ENCODE results near the gene OBP2B.
"Not testable (repeated sequence)": the region's sequence is repeated elsewhere in the genome, so short reads cannot be mapped to it uniquely, and the experiment has no call there.

The OBP2B gene

DNA sequence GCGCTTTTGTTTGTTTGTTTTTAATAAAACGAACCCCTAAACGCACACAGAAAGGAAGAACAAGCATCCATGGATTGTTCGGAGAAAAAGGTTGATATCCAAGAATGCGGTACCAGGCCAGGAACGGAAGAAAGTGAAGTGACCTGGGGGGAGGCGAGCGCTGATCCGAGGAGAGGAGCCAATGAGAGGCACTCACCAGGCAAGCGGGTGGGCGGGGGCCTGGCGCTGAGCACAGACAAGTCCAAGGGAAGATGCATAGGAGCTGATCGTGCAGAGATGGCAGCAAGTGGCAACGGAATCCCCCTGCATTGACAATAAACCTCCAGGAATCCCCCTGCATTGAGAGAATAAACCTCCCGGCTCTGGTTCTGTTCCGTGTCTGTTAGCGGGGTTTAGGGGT is 8.4 kb downstream of the OBP2B start:
- no peak for DNase-seq

DNA sequence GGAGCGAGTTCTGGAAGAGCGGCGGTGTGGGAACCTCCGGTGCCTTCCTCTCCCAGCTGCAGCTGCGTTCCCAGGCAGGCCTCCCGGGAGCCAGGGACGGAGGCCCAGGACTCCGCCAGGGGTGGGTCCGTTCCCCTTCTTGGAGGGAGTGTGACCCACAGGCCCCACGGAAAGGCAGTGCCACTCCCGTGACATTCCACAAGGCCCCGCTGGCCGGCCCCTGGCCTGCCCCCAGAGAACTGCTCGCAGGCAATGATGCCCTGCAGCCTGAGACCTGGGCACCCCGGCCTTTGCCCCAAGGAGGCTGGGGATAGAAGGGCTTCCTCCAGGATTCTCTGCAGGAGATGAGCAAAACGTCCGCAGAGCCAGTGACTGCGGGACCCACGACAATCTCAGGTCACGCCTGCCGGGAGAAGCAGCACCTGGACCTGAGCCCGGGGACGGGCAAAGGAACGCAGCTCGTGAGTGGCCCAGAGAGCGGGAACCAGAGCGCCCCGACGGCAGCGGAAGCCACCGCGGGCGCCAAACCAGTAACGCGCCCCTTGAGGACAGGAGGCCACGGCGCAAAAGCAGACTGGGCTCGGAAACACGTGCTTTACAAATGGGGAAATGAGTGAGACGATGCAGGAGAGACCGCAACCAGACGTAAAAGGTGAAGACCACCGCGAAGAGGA is 9.3 kb downstream of the OBP2B start:
- no peak for DNase-seq

DNA sequence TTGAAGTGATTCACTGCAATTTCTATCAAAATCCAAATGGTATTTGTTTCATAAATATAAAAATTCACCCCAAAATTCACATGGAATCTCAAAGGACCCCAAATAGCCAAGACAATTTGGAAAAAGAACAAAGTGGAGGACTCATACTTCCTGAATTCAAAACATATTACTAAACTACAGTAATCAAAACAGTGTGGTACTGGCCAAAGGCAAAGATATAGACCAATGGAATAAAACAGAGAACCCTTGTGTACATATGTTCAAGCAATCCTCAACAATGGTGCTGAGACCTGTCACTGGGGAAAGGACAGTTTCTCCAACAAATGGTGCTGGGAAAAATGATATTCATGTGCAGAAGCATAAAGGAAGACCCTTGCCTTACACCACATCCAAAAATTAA is 14.0 kb downstream of the OBP2B start:
- DNase-seq = no peak

DNA sequence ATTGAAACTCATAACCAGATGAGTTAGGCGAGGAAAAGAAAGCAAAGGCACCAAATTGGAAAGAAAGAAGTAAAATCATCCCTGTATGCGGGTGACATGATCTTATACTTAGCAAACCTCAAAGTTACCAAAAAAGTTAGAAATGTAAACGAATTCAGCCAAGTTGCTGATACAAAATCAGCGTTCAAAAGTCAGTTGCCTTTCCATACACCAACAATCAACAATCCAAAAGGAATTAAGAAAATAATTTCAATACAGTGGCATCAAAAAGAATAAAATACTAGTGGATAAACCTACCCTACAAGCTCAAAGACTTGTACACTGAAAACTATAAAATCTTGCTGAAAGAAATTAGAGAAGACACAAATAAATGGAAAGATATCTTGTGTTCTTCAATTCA is 14.5 kb downstream of the OBP2B start:
- DNase-seq = no peak

DNA sequence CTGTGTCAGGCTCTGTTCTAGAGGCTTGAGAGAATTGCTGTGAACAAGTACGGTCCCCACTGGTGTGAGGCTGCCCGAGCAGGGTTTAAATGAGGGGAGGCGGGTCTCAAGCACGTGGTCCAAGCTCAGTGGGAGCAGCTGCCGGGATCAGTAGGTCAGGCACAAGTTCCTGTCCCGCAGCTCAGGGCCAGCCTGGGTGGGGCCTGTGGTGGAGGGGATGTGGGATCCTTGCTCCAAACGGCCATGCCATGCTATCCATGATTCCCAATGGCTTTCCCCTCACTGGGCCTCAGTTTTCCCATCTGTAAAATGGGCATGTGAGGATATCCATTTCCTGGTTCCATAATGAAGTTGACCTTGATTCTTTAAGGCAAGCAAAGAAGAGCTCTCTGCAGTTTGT is 17.1 kb downstream of the OBP2B start:
- DNase-seq = no peak

DNA sequence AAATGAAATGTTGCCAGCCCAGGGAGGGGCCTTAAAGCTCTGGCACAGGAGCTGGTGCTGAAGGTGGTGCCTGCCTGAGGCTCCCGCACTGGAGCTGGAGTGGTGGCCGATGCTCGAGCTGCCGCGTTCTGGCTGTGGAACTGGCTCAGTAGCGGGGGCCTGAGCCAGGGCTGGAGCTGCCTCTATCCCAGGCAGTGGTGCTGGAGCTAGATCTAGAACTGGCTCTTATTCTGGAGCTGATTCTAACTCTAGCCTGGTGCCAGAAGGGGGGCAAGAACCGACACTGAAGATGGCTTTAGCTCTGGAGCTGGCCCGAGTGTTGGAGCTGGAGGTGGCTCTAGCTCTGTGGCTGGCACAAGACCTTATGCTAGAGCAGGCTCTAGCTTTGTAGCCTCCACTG is 19.2 kb downstream of the OBP2B start:
- no peak for DNase-seq

DNA sequence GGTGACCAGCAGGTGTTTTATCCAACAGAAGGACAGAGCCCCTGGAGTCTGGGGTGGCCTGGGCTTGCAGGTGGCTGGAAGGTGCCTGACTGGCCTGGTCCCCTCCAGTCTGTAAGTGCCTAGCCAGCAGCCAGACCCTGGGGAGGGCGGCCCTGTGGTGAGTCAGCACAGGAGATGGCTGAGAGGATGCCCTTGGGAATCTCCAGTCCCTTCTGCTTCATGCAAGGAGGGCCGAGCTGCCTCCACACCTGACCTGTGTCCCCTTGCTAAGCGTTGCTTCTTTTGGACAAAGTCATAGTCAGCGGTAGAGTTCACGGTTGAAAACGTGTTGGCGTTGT is 20.2 kb downstream of the OBP2B start:
- no peak for DNase-seq

DNA sequence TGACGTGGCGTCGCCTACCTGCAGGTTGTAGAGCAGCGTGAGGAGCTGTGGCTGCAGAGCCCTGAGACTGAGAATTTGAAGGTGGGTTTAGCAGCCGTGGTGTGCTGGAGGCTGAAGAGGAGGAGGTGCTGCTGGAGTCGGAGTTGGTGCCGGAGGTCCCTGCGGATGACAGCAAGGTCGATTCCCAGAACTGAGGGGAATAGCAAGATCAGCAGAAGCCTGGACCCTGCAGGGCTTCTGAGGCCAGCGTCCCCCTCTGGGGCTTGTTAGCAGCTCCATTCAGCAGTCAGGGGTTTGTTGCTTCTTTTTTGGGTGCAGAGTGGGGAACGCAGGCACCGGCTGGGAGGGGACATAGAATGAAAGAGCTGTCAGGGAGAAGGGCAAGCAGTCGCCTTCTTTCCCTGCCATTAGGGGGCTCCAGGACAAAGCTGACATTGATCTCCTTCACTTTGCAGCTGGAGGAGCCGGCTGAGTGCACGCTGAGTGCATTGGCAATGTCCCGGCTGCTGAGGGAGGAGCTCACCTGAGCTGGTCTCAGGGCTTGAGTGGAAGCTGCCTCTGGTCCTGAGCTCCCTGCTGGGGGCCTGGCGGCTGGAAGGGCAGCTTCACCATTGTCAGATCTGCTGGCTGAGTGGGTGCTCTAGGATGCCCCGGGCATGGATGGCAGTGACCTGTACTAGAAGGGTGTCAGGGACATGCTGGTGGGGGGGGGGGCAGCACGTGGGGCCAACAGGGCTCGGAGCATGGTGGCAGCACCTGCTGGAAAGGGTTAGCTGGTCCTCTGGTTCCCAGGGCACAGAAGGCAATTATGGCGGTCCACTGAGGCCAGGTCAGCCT is 20.8 kb downstream of the OBP2B start:
- peak; percentile 75 for DNase-seq

DNA sequence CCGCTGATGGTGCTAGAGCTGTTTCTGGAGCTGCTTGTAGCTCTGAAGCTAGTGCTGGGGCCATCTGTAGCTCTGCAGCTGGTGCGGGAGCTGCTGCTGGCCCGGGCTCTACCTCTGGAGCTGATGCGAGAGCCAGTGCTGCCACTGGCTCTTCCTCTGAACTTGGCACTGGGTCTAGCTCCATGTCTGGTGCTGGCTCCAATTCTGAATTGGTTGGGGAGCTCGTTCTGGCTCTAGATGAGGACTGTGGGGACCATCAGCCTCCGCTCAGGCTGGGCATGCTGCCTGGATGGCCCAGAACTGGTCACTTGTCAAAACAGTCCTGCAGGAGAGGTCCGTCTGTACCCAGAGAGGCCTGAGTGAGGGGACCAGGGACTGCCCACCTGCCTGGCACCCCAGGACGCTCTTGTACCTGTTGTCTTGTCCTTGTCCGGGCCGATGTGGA is 21.5 kb downstream of the OBP2B start:
- DNase-seq = no peak

DNA sequence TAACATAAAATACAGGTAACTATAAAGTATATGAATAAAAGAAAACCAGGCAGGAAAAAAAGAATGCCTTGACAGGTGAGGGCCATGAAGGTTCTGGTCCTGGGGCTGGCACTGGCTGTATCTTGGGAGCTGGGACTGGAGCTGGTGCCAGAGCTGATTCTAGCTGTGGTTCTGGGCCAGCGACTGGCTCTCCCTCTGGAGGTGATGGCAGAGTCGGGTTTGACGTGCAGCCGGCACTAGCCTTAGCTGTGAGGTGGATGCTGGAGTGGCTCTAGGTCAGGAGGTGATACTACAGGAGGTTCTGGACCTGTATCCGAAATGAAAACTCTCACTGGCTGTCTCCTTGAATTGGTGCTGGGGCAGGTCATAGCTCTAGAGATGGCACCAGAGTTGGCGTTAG is 22.3 kb downstream of the OBP2B start:
- DNase-seq = no peak

DNA sequence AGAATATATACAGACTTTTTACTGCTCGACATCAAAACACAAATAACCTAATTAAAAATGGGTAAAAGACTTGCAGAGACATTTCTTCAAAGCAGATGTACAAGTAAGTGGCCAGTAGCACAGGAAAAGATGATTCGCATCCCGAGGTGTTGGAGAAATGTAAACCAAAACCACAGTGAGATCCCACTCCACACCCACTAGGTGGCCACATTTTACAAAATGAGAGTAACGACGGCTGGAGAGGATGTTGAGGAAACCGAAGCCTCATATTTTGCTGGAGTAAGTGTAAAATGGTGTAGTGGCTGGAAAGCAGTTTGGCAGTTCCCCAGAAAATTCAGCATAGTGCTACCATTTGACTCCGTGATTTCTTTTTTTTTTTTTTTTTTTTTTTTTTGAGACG is 24.1 kb downstream of the OBP2B start:
- peak; percentile 79 for DNase-seq

DNA sequence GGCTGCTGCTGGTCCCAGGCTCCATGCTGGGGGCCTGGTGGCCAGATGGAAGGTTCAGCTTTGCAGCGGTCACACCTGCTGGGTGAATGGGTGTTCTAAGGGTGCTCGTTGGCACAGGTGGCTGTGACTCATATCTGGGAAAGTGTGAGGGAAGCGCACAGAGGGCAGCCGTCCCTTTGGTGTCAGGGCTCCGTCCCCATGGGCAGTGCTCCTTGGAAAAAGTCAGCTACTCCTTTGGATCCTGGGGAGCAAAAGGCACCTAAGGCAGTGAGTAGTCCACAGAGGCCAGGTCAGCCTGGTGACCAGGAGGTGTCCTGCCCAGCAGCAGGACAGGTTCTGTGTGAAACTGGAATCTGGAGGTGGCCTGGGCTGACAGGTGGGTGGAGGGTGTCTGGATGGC is 26.9 kb downstream of the OBP2B start:
- DNase-seq = no peak

DNA sequence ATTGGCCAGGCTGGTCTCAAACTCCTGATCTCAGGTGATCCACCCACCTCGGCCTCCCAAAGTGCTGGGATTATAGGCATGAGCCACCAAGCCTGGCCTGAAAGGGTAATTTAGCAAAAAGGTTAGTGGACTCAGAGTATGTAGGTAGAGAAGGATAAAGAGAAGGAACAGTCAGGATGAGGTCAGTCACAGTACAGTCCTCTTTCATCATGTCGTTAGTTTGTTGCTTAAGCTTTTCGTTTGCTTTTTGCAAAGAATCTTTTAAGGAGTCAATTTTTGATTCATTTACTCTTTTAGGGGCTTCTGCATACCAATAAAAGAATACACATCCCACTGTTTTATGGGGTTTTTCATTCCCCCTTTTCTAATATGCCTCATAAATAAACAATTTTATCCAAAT is 27.5 kb downstream of the OBP2B start:
- no peak for DNase-seq

DNA sequence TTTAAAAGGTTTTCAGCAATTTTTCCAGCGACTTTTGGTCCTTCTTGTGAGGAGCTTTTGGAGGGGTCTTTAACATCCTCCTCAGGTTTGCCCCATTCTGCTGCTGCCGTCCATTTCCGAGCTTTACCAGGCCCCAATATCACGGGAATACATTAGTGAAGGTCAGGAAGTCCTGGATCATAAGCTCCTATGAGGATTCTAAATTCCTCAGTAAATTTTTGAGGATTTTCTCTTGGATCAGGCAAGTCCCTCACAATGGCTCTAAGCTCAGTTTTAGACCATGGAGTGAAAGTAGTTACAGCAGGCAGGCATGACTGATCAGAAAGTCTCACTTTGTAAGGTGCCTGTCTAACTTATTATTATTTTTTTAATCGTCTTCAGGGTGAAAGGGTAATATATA is 28.1 kb downstream of the OBP2B start:
- no peak for DNase-seq

DNA sequence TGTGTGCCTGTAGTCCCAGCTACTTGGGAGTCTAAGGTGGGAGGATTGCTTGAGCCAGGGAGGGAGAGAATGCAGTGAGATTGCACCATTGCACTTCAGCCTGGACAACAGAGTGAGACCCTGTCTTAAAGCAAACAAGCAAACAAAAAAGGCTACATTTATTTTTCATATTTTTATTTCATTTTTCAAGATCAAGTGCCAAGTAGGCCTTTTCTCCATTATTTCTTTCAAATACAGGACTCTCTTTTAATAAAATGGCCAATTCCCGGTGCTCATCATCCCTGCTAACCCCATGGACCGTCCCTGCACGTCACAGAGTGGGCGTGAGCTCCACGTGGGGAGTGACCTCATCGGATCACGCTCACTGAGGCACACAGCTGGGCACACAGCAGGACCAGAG is 36.0 kb downstream of the OBP2B start:
- DNase-seq = no peak

DNA sequence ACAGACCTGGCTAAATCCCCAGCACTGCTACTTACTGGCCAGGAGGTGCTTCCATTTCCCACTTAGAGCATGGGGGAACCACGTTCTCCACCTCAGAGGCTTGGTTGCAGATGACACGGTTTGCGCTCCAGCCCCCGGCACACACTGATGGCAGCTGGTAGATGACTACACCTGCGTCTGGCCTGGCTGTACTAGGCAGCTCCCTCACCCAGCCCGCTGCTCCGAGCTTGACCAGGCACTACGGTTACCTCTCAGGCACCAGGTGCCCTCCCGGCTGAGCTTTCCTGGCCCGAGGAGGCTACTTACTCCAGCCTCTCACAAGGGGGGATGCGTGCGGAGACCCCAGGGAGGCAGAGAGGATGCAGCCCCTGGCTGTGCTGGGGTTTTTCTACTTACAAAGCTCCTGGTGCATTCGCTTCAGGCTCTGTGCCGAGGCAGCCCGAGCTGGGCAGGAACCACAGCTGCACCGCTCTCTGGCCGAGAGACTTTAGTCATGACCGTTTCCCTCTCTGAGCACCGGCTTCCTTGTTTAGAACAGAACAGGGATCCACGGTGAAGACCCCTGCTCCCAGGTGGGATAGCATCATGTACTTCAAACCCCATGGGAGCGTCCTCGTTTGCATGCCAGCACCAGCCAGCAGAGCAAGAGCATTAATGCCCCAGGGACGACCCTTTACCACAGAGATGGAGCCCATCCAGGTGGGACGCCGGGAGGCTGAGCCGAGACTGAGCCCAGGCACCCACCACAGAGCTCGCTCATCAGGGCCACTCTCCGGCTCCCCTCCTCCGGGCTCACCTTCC is 37.7 kb downstream of the OBP2B start:
- DNase-seq = no peak

DNA sequence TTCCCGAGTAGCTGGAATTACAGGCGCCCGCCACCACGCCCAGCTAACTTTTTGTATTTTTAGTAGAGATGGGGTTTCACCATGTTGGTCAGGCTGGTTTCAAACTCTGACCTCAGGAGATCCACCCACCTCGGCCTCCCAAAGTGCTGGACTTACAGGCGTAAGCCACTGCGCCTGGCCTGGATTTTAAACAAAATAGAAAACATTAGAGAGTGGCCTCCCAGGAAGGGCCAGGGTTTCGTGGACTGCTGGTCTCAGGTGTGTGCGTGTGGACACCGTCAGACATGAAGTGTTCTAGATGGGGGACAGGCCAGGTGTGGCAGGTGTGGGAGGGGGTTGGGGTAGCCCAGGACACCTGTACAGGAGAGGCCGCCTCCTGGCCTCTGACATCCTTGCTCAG is 38.3 kb downstream of the OBP2B start:
- no peak for DNase-seq

DNA sequence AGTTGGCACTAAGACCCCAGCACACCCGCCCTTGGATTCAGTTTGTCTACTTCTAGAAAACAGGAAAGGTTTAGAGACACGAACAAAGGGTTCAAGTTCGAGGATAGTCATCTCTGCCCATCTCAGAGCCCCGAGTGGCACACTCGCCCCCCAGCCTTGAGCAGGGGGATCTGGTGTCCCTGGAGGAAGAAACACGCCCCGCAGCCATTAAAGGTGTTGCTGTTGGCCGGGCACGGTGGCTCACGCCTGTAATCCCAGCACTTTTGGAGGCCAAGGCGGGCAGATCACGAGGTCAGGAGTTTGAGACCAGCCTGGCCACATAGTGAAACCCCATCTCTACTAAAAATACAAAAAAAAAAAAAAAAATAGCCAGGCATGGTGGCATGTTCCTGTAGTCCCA is 39.4 kb downstream of the OBP2B start:
- DNase-seq = not testable (repeated sequence)

DNA sequence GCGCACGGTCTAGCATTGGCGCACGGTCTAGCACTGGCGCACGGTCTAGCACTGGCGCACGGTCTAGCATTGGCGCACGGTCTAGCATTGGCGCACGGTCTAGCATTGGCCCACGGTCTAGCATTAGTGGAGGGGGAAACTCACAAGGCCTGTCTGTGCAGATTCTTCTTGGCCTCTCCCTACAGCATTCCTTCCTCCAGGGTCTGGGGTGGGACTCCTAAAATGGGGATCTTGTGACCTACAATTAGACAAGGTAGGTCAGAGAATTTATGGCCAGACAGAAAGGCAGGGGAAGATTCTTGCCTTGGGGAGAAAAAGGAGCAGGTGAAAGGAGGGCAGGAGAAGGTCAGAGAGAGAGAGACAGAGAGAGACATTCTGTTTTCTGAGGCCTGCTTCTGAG is 39.9 kb downstream of the OBP2B start:
- DNase-seq = no peak

DNA sequence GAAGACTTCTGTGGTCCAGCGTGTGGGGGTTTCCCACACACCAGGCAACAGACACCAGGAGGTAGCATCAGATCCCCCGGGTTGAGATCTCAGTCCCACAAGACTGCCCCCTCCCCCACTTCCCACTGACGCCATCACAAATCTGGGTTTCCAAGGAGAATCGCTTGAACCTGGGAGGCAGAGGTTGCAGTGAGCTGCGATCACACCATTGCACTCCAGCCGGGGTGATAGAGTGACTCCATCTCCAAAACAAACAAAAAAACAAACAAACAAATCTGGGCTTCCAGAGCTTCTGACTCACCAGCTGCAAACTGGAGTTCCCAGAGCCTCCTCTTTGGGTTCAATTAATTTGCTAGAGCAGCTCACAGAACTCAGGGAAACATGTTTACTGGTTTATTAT is 40.6 kb downstream of the OBP2B start:
- no peak for DNase-seq

DNA sequence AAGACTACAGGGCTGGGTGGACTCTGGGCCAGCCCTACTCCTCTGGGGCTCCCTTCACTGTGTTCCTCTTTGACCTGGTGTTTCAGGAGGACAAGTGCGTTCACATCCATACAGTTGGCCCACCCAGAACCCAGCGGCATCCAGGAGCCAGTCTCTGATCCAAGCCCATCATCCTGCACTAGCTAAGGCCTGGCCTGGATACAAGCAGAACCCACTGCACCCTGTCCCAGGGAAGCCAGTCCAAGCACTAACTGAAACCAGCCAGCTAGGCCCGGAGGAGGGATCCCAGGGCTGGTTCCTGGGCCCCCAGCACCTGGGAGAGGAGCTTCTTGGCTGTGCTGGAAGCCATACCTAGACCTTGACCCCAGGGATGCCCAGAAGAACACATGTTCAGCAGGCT is 41.3 kb downstream of the OBP2B start:
- no peak for DNase-seq

DNA sequence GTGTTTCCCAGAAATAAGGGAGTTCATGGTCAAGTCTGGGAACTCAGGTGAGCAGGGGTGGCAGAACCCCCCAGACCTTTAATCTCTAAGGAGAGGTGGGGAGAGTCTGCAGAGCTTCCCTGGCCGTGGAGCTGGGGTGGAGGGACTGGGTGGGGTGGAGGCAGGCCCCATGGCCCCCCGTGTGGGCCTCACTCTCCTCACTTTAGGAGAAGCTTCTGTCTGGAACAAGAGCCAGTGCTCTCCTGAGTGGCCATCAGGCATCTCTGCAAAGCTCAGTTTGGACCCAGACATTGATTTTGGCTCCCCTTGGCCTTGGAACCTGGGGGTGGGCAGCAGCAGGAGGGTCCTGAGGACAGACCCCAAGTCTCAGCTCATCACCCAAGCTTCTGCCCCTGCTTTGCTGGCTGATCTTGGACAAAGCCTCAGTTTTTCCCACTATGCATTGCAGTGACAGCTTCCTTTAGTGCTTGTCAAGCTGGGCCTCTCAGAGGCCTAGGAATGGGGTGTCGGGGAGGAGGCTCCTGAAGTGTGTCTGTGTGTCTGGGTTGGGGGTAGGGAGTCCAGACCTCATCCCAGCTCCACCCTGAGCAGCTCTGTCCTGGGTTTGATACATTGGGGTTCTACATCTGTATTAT is 41.8 kb downstream of the OBP2B start:
- no peak for DNase-seq

DNA sequence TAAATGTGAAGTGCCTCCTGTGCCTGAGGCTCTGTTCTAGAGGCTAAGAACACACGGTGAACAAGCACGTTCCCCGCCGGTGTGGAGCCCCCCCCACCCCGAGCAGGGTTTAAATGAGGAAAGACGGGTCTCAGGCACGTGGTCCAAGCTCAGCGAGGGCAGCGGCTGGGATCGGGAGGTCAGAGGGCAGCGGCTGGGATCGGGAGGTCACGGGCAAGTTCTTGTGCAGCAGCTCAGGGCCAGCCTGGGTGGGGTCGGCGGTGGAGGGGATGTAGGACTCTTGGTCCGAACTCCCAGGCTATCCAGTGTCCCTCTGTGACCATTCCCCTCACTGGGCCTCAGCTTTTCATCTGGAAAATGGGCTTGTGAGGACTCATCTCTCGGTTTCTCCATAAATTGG is 42.7 kb downstream of the OBP2B start:
- DNase-seq = no peak

DNA sequence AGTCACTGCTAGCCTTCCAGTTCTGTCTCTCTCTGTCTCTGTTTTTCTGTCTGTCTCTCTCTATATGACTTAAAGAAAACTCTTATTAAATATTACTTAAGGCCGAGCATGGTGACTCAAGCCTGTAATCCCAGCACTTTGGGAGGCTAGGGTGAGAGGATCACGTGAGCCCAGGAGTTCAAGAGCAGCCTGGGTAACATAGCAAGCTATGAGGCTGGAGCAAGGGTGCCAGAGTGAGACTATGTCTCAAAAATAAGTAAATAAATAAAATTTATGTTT is 43.7 kb downstream of the OBP2B start:
- DNase-seq = no peak

Data from DMS153 (cell line).